ENCODE measurements around the gene BEND7.

BEND7 gene

DNA sequence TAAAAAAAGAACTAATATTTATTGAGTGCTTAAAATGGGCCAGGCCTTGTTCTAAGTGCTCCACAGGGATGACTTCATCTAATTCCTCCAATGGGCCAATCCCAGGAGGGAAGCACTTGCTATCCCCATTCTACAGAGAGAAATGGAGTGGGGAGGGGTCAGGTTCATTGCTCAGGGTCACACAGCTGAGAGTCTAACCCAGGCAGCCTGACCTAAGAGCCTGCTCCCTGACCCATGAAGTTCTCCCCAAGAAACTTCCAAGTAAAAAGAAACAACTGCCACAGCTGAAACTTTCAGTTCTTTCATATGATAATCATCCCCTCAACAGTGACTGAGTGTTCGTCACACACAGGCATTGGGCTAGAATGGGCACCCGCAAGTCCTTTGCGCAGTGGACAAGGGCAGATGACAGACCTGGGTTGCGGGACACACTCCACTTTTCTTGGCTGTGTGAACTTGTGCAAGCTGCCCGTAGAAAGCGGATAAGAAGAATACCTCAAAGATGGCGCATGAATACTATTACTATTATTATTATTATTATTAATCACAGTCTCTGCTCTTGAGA lies 39.7 kb downstream of the BEND7 start:
- no peaks in the 10 kb centered on the region for H3K9me3 ChIP-seq (ENCODE audit: insufficient read depth, low read length, severe bottlenecking)
- no peak overlapping the region for H3K27ac ChIP-seq (ENCODE audit: low read length)
- DNase-seq (no peak), ATAC-seq (ENCODE audit: insufficient read depth, low read depth) (no peak)
- H2AFZ ChIP-seq (ENCODE audit: low read depth, low read length): no peak overlapping the region
- no peaks in the 10 kb centered on the region for H3K36me3 ChIP-seq (ENCODE audit: insufficient read depth, low read length)
- H4K20me1 ChIP-seq (ENCODE audit: insufficient read depth, low read length): no peaks in the 10 kb centered on the region
- TF ChIP-seq EZH2 (IDR thresholded peaks at IDR 0.05; ENCODE audit: borderline replicate concordance, low read depth, low read length, severe bottlenecking): no peak
- TF ChIP-seq, protein P1, sequence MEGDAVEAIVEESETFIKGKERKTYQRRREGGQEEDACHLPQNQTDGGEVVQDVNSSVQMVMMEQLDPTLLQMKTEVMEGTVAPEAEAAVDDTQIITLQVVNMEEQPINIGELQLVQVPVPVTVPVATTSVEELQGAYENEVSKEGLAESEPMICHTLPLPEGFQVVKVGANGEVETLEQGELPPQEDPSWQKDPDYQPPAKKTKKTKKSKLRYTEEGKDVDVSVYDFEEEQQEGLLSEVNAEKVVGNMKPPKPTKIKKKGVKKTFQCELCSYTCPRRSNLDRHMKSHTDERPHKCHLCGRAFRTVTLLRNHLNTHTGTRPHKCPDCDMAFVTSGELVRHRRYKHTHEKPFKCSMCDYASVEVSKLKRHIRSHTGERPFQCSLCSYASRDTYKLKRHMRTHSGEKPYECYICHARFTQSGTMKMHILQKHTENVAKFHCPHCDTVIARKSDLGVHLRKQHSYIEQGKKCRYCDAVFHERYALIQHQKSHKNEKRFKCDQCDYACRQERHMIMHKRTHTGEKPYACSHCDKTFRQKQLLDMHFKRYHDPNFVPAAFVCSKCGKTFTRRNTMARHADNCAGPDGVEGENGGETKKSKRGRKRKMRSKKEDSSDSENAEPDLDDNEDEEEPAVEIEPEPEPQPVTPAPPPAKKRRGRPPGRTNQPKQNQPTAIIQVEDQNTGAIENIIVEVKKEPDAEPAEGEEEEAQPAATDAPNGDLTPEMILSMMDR (IDR thresholded peaks at IDR 0.05; ENCODE audit: borderline replicate concordance, extremely low read depth, low read length, poor library complexity, severe bottlenecking): no peak
- no peaks in the 10 kb centered on the region for H3K4me1 ChIP-seq (ENCODE audit: insufficient read depth, low read length)
- H3K4me3 ChIP-seq (ENCODE audit: low read depth in 1 of 2, low read length in 2 of 2): no peak overlapping the region
- no peaks in the 10 kb centered on the region for H3K79me2 ChIP-seq (ENCODE audit: insufficient read depth, low read length)
- H3K9ac ChIP-seq (ENCODE audit: low read depth, low read length): no peak overlapping the region
- H3K4me2 ChIP-seq (ENCODE audit: insufficient read depth, low read length): no peak overlapping the region
- H3K27me3 ChIP-seq (ENCODE audit: insufficient read depth, low read length, poor library complexity): peaks cover 24% of the 10 kb centered on the region

DNA sequence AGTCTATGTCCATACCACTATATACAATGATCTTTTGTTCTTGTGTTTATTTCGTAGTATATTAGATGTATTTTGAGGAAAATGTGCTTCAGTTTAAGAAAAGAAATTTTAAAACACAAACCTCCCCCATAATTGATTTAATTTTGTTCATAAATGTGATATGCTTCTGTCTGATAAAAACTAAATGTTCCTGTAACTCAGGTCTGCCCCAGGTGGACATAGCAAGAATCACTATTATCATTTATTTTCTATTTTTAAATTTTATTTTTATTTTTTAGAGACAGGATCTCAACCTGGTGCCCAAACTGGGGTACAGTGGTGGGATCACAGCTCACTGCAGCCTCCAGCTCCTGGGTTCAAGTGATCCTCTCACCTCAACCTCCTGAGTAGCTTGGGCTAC lies 43.2 kb downstream of the BEND7 start:
- no peaks in the 10 kb centered on the region for H3K9me3 ChIP-seq (ENCODE audit: insufficient read depth, low read length, severe bottlenecking)
- peaks cover 41% of the 10 kb centered on the region for H3K27me3 ChIP-seq (ENCODE audit: insufficient read depth, low read length, poor library complexity)
- no peaks in the 10 kb centered on the region for H4K20me1 ChIP-seq (ENCODE audit: insufficient read depth, low read length)
- no peaks in the 10 kb centered on the region for H3K4me1 ChIP-seq (ENCODE audit: insufficient read depth, low read length)
- TF ChIP-seq, protein P1 (IDR thresholded peaks at IDR 0.05; ENCODE audit: borderline replicate concordance, extremely low read depth, low read length, poor library complexity, severe bottlenecking): no peak
- no peak for TF ChIP-seq EZH2 (IDR thresholded peaks at IDR 0.05; ENCODE audit: borderline replicate concordance, low read depth, low read length, severe bottlenecking)
- DNase-seq (no peak), ATAC-seq (ENCODE audit: insufficient read depth, low read depth) (no peak)
- no peak overlapping the region for H3K4me2 ChIP-seq (ENCODE audit: insufficient read depth, low read length)
- H3K4me3 ChIP-seq (ENCODE audit: low read depth in 1 of 2, low read length in 2 of 2): no peak overlapping the region
- no peak overlapping the region for H3K27ac ChIP-seq (ENCODE audit: low read length)
- H3K9ac ChIP-seq (ENCODE audit: low read depth, low read length): no peak overlapping the region
- H3K79me2 ChIP-seq (ENCODE audit: insufficient read depth, low read length): no peaks in the 10 kb centered on the region
- H3K36me3 ChIP-seq (ENCODE audit: insufficient read depth, low read length): no peaks in the 10 kb centered on the region
- no peak overlapping the region for H2AFZ ChIP-seq (ENCODE audit: low read depth, low read length)

DNA sequence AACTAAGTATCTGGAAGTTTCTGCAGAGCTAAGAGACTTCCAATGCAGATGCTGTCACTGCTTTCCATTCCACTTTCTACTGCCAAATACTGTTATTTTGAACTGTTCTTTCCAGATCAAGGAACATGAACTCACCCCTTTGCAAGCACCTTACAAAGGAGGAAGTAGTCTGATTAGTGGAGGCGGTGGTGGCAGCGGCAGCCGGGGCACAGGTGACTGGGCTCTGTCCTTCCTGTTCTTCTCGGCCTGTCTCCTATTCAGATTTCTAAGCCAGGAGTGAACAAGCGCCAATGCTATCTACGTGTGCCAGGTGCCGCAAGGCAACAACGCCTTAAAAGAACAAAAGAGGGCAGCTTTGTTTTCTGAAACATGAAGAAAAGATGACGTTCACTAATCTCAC lies 44.9 kb downstream of the BEND7 start:
- TF ChIP-seq, protein P1 (IDR thresholded peaks at IDR 0.05; ENCODE audit: borderline replicate concordance, extremely low read depth, low read length, poor library complexity, severe bottlenecking): no peak
- no peak for TF ChIP-seq EZH2 (IDR thresholded peaks at IDR 0.05; ENCODE audit: borderline replicate concordance, low read depth, low read length, severe bottlenecking)
- H3K36me3 ChIP-seq (ENCODE audit: insufficient read depth, low read length): no peaks in the 10 kb centered on the region
- H3K27ac ChIP-seq (ENCODE audit: low read length): no peak overlapping the region
- H3K79me2 ChIP-seq (ENCODE audit: insufficient read depth, low read length): no peaks in the 10 kb centered on the region
- no peak overlapping the region for H2AFZ ChIP-seq (ENCODE audit: low read depth, low read length)
- DNase-seq (no peak), ATAC-seq (ENCODE audit: insufficient read depth, low read depth) (no peak)
- no peaks in the 10 kb centered on the region for H3K4me1 ChIP-seq (ENCODE audit: insufficient read depth, low read length)
- no peaks in the 10 kb centered on the region for H3K9me3 ChIP-seq (ENCODE audit: insufficient read depth, low read length, severe bottlenecking)
- no peak overlapping the region for H3K4me2 ChIP-seq (ENCODE audit: insufficient read depth, low read length)
- no peak overlapping the region for H3K9ac ChIP-seq (ENCODE audit: low read depth, low read length)
- no peaks in the 10 kb centered on the region for H4K20me1 ChIP-seq (ENCODE audit: insufficient read depth, low read length)
- H3K4me3 ChIP-seq (ENCODE audit: low read depth in 1 of 2, low read length in 2 of 2): no peak overlapping the region
- H3K27me3 ChIP-seq (ENCODE audit: insufficient read depth, low read length, poor library complexity): peaks cover 39% of the 10 kb centered on the region

DNA sequence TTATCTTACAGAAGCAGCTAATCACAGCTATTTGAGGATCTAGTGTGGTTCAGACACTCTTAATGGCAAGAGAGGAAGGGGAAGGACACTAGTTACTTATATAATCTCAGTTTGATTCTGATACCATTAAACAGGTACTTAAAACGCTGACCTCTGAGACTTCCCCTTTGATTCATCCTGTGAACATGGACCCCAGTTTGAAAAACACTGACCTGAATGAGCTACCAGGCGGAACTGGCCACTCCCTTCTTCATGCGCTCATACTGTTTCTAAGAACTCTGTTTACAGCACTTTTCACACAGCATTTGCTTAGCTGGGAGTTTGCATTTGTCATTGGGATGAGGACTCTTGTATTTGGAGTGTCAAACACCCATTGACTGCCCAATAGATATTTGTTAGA lies 45.7 kb downstream of the BEND7 start:
- Histone ChIP-seq H3K9ac (ENCODE audit: low read depth, low read length) (no peak overlapping the region), H3K79me2 (ENCODE audit: insufficient read depth, low read length) (no peaks in the 10 kb centered on the region), H3K4me3 (ENCODE audit: low read depth in 1 of 2, low read length in 2 of 2) (no peak overlapping the region), H3K27me3 (ENCODE audit: insufficient read depth, low read length, poor library complexity) (peaks cover 39% of the 10 kb centered on the region), H2AFZ (ENCODE audit: low read depth, low read length) (no peak overlapping the region), H3K4me1 (ENCODE audit: insufficient read depth, low read length) (no peaks in the 10 kb centered on the region), H3K27ac (ENCODE audit: low read length) (no peak overlapping the region), H3K4me2 (ENCODE audit: insufficient read depth, low read length) (no peak overlapping the region), H3K9me3 (ENCODE audit: insufficient read depth, low read length, severe bottlenecking) (no peaks in the 10 kb centered on the region), H3K36me3 (ENCODE audit: insufficient read depth, low read length) (no peaks in the 10 kb centered on the region), H4K20me1 (ENCODE audit: insufficient read depth, low read length) (no peaks in the 10 kb centered on the region)
- TF ChIP-seq EZH2 (IDR thresholded peaks at IDR 0.05; ENCODE audit: borderline replicate concordance, low read depth, low read length, severe bottlenecking): no peak
- TF ChIP-seq, protein P1 (IDR thresholded peaks at IDR 0.05; ENCODE audit: borderline replicate concordance, extremely low read depth, low read length, poor library complexity, severe bottlenecking): no peak
- no peak for ATAC-seq (ENCODE audit: insufficient read depth, low read depth)
- no peak for DNase-seq
